Hematopoietic multipotent progenitor cell treated with erythropoietin and hydrocortisone succinate and interleukin-3 and kit ligand, for 4 days (in vitro differentiated cells): ENCODE data around the gene HSPH1.

Experiments
- DNase-seq: peaks from one replicate; pipeline ENCODE4 v3.0.0-alpha.2; 2015

The HSPH1 gene

DNA sequence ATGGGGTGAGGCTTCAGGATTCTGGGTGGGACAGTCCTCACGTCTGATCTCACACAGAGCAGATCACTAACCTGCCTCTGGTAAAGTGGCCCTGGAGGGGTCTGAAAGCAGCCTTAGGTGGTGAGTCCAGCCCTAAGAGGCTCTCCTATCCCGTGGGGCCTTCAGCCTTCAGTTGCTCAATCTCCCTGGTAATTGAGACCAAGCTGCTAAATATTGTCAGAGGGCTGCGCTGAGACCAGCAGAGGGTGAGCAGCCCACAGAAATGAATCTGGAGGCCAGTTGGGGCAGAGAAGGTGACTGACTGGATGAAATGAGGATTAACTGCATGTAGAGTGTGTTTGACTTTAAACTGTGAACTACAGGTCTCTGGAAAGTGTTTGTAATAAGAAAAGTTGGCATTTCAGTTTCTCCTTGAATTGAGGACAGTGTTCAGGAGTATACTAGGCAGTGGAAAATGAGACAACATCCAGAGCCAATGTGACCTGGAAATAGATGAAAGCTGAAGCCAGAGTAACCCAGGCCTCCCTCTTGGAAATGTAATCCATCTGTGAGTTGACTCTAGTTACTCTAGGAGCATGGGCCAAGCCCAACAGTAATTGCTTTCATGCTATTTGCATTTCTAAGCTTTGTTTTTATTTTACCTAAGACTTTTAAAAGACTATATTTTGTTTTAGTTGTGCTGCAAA lies 14.3 kb upstream of the HSPH1 start:
- no peak for DNase-seq

GRCh38 chr13:31174018-31174417 lies 12.3 kb upstream of the HSPH1 start:
- DNase-seq = peak; percentile 32

DNA sequence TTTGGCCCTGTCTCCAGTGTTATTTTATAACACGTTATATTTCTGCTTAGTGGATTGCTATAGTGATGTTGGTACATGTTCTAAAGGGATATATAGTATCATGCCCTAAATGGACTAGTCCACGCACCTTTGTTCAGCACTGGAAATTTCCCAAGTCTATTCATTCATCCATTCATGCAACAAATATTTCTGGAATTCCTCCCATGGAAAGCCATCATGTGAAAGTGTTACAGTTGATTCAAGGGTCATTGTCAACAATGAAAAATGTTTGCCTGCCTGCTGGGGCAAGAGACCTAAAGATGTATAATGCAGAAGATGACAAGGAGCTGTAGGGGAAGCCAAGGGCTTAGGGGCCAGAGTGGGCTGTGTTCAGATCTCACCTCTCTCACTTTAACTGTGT lies 10.8 kb upstream of the HSPH1 start:
- DNase-seq = no peak

DNA sequence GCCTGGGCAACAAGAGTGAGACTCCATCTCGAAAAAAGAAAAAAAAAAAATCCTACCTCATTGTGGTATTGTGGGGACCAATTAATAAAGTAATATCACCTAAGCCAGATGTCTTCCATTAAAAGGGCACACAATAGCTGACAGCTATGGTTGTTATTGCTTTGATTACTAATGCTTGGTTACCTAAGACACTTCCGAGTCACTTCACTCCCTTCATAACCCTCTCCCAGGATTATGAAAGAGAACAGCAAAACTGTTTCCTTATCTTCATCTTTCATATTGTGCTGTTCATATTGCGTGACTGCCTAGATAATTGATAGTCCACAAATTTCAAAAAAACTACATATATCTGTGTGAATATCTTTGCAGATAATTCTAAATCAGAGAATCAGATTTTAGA lies 10.3 kb upstream of the HSPH1 start:
- peak; percentile 10 for DNase-seq

- DNase-seq = no peak
Measured at GRCh38 chr13:31168736-31169135, 7.0 kb upstream of the HSPH1 start.

DNA sequence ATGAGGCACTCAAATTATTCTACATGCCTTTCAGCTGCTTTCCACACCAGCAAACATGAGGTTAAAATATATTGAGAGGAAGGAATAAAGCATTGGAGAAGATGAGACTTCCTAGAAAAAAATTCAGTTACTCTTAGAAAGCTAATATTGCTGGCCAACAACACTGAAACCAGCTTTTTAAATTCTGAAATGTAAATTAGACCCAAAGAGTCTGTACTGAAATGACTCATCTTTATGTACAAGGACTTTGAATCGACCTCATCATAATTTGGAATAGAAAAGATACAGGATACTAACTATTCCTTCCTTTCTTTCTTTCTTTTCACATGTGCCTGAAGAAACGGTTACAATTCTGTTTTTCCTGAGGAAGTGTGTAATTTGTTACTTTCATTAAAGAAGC lies 6.5 kb upstream of the HSPH1 start:
- DNase-seq = no peak

DNA sequence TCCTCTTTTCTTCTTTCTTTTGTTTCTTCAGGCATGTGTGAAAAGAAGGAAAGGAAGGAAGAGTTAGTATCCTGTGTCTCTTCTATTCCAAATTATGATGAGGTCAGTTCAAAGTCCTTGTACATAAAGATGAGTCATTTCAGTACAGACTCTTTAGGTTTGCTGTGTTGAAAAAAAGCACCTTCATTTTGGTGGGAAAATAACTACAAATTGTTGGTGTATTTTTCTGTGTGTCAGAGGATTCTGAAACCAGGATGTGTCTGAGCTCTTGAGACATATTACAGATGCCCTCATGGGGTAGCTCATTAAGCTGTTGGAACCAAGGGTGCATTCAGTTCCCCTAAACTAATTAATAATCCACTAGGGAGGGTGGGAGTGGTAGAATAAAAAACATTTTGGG lies 5.8 kb upstream of the HSPH1 start:
- no peak for DNase-seq

GRCh38 chr13:31166591-31166990 lies 4.9 kb upstream of the HSPH1 start:
- DNase-seq = no peak

GRCh38 chr13:31162151-31163008 lies 676 bp upstream of the HSPH1 start:
- DNase-seq = peak; percentile 99

DNA sequence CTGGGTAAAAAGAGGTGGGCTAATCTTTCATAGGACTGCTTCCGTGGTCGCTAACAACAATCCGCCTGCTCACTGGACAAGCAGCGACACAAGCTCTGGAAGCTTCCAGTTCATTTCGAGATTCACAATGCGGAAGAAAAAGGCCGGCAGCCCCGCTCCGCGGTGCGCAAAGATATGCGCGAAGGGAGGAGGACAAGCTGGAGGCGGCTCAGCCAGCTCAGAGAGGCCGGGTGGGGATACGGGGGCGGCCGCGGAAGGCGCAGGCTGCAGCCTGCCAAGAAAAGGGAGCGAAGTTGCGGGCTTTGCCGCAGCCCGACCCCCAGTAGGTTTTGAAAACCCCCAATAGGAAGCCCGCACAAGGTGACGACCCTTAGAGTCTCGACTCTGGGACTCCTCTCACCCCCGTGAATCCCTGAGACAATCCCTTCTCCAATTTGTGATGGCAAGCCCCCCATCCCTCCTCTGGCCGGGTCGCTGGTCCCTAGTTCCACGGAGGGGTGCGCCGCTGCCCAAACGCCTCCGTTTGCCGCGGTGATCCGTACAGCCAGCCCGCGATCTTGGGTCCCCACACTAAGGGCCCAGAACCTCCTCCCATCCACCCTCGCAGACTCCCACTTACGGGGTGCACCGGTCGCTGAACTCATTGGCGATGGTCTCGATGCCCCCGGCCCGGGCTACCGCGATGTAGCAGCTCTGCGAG lies 697 bp downstream of the HSPH1 start:
- peak; percentile 92 for DNase-seq

DNA sequence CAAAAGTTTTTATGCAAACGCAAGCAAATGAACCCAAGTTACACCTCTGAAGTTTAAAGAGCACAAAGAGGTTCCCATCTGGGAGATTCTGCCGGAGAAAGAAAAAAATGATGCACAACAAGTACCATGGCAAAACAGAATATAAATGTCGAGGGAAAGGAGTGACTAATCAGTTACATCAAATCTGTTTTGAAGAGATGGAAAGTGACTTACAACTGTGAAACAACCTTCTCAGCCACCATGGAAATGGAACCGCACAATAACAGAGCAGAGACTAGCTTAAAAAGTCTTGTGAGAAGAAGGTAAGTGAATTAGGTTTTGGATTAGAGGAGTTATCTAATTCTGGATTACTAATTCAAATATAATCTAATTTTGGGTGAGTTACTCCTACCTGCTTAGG lies 2.4 kb downstream of the HSPH1 start:
- DNase-seq = no peak

GRCh38 chr13:31154939-31155338 lies 6.8 kb downstream of the HSPH1 start:
- no peak for DNase-seq

DNA sequence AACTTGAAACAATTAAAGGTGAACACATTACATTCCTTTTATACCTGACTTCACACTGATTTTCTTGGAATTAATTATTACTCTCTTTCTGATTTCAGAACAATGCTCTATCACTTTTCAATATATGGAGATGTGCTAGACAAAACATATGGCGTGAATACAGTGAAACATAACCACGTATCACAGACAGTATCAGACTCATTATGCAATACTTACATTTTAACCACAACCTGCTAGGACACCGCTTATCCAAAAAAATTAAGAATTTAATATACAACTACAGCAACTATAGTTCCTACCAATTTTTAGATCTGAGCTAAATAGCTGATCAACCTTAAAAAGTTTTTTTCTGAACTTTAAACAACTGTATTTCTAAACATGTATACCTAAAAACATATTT lies 9.9 kb downstream of the HSPH1 start:
- DNase-seq = peak; percentile 16

DNA sequence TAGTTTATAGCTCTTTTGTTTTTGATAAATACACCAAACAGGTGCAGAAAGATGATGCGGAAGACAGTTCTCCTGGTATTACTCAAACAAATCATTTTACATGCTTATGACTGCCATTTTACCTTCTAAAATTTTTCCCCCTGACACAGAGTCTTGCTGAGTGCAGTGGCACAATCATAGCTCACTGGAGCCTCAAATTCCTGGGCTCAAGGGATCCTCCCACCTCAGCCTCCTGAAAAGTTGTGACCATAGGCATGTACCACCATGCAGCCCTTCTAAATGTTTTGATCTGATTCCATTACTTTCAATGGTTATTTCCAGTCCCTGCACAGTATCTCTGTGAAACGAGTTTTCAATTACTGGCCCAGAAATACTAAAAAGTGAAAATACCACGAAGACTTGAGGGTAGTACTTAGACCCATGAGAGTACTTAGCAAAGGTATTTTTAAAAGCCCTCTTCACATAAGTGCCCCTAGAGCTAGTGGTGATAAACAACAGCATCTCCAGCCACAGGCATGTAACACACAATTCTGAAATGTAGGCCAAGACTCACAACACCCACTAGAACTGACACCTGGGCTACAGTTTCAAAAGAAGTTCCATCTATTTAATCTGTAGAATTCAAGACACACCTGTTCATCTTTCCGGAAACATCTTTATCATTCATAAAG lies 11.3 kb downstream of the HSPH1 start:
- DNase-seq = no peak

DNA sequence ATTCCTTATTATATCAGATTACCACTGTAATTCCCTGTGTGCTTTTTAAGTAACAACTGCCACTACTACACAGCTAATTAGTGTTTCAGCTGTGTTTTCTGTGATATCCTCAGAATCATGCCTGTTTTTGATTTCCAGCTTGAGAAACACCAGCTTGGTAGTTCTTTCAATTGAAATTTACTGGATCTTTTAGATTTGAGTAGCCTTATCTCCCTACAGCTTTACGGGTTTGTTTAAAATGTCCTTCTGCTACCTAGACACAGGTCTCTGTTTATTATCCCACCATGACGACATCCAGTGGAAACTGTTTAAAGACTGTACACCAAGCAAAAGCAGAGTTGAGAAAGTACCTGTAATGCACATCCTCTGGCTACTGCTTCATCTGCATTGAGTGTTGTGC lies 12.1 kb downstream of the HSPH1 start:
- no peak for DNase-seq

DNA sequence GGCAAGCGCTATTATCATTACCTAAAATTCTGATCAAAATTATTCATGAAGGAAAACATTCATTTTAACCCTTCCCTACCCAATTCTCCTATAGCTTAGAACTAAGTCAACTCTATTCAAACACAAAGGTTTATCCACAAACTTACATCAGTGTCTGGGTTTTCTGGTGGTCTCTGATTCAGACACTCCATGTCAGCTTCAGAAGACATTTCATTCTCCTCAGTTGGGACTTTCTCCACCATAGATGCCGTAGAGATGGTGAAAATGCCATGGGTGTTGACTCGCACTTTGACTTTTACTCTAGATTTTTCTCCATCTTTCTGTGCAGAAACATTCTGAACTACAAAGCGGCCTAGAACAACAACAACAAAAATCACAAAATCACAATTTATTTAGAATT lies 16.3 kb downstream of the HSPH1 start:
- no peak for DNase-seq

- DNase-seq = no peak
Measured at GRCh38 chr13:31138515-31138914, 23.2 kb downstream of the HSPH1 start.

DNA sequence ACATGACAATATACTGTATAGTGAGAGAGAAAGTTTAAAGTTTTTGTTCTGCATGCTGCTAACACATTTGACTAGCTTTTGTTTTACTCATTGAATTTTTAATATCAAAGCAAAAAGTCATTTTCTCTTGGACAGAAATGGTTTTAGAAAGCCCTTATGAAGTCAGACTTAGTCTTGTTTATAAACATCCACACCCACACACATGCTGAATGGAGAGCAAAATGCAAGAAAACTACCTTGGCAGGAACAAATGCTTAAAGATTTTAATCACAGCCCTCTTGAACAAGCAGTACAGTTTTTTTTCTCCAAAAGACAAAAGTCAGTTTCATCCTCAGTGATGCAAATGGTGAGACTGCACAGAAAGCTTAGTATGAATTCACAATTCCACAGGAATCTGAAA lies 25.0 kb downstream of the HSPH1 start:
- no peak for DNase-seq

DNA sequence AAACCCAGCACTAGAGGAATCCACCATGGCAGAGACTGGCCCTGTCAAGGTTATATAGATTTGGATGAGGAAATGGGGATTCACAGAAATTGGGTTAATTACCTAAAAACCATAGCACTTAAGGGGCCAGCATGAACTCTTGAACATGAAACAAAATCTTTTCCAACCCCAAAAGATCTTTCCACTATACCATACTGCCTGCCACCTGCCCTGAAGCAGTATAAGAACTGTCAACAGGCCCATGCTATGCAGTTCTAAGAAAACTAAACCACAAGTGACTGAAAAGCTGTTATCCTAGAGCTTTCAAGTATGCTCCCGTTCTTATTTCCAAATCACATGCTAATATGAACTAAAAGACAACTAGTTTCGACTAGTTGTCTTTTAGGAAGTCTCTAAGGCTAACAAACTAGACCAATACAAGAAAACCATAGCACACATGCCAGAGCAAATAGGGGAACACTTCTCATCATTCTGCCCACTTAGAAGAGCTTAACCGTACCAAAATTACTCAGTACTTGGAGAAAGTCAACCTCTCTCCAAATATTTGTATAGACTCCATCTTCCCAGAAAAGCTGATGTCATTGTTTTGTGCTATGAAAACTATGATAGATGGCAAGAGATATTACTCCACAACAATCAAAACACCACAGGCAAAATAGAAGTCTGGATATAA lies 27.5 kb downstream of the HSPH1 start:
- DNase-seq = no peak

DNA sequence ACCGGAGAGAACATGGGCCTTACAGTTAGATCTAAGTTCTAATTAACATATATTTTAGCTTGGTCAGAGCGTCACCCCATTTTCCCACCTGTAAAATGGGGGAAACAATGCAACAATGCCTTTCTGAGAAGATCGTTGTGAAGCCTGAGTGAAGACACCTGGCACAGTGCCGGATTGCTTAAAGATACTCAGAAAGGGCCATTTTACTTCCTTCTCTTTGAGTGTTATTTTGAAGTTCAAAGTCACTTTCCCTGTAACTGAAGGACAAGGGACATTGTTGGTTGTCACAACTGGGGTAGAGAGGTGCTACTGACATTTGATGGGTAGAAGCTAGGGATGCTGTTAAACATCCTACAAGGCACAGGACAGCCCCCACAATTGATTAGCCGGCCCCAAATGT lies 28.1 kb downstream of the HSPH1 start:
- no peak for DNase-seq

DNA sequence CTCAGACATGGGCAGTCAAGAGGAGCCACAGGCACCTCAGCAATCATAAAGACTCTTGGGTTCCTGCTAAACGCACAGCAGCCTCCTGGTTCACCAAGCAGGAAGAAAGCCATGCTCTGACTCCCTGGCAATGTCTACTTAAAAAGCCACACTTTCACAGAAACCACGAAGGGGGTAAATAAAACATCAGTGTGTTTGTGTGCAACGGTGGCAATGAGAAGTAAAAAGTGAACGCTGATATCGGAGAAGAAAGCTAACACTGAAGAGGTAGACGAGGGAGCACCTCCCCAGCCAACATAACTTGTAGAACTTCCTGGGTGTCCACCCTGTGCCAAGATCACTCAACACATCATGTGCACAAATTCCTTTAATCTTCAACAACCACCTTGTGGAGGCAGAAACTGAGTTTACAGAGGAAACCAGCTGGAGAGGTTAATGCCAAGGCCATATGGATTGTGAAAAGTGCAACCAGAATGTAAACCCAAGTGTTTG lies 30.2 kb downstream of the HSPH1 start:
- DNase-seq = no peak

DNA sequence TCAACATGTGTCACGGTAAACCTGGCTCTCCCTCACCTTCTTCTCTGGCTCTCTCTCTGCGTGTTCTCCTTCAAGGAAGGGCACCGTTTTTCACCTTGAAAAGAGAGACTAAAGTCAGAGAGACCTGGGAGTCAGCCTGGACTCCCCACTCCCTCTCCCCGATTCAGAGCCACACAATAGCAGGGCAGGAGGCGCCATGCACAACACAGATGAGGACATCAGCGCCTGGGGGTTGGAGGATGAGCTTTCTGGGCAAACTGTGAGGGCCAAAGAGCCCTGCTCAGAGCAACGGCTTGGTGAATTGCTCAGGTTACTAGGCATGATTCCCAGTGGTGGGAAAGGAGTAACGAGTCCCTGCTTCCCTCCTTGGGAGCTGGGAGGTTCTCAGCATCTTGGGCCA lies 32.3 kb downstream of the HSPH1 start:
- no peak for DNase-seq

GRCh38 chr13:31124204-31124603 lies 37.5 kb downstream of the HSPH1 start:
- DNase-seq = no peak
